UCSD-AML1 (cell line): ENCODE data around the gene LMOD3.
A peak's percentile ranks its signal among the peaks of the same experiment; 100 is the strongest.

Experiments
- DNase-seq: peaks from one replicate; lab custom pipeline; 2025; ENCODE audit not compliant: unreplicated experiment; lab: John Stamatoyannopoulos, UW

The LMOD3 gene

GRCh38 chr3:69094467-69095205 is 27.8 kb downstream of the LMOD3 start:
- peak; percentile 40 for DNase-seq

GRCh38 chr3:69092030-69092516 is 30.3 kb downstream of the LMOD3 start:
- DNase-seq: peak; percentile 15

- DNase-seq: no peak
Observed at GRCh38 chr3:69091389-69092029, 30.9 kb downstream of the LMOD3 start.

GRCh38 chr3:69090021-69090420 is 32.4 kb downstream of the LMOD3 start:
- no peak for DNase-seq

- no peak for DNase-seq
Observed at GRCh38 chr3:69088063-69088462, 34.3 kb downstream of the LMOD3 start.

- no peak for DNase-seq
Observed at GRCh38 chr3:69087030-69087791, 35.2 kb downstream of the LMOD3 start.

- DNase-seq: peak; percentile 60
Observed at GRCh38 chr3:69085833-69086722, 36.3 kb downstream of the LMOD3 start.

GRCh38 chr3:69085168-69085832 is 37.1 kb downstream of the LMOD3 start:
- peak; percentile 42 for DNase-seq

GRCh38 chr3:69084326-69085167 is 37.8 kb downstream of the LMOD3 start, which contains the start of gene ARL6IP5:
TSS of gene ARL6IP5 (plus strand) at chr3:69084937. CDS start at chr3:69085048, 111 bp downstream.
- DNase-seq: peak; percentile 90

GRCh38 chr3:69082805-69083204 is 39.6 kb downstream of the LMOD3 start:
- DNase-seq: peak; percentile 39

- no peak for DNase-seq
Observed at GRCh38 chr3:69082361-69082760, 40.0 kb downstream of the LMOD3 start.

GRCh38 chr3:69081583-69082262 is 40.7 kb downstream of the LMOD3 start:
- no peak for DNase-seq

- DNase-seq: peak; percentile 89
Observed at GRCh38 chr3:69080233-69080920, 42.0 kb downstream of the LMOD3 start, which contains the start of gene UBA3. TSS of gene UBA3 (minus strand) at chr3:69080365. CDS start at chr3:69080353, 12 bp downstream.

- DNase-seq: no peak
Observed at GRCh38 chr3:69079269-69080159, 42.9 kb downstream of the LMOD3 start.

- DNase-seq: no peak
Observed at GRCh38 chr3:69072928-69073327, 49.5 kb downstream of the LMOD3 start.

- DNase-seq: no peak
Observed at GRCh38 chr3:69066121-69066520, 56.3 kb downstream of the LMOD3 start.
